NB4 (cell line): ENCODE data around the gene ARMC9.

ENCODE experiments used
- MYC ChIP-seq: IDR thresholded peaks from 2 replicates; pipeline ENCODE4 v1.6.1; 2011; ENCODE audit warnings: low read depth, low read length
- TF ChIP-seq, protein P1 (sequence below): IDR thresholded peaks from one replicate; pipeline ENCODE4 v1.5.1; 2012; ENCODE audit warnings: low read depth, low read length

DNA sequence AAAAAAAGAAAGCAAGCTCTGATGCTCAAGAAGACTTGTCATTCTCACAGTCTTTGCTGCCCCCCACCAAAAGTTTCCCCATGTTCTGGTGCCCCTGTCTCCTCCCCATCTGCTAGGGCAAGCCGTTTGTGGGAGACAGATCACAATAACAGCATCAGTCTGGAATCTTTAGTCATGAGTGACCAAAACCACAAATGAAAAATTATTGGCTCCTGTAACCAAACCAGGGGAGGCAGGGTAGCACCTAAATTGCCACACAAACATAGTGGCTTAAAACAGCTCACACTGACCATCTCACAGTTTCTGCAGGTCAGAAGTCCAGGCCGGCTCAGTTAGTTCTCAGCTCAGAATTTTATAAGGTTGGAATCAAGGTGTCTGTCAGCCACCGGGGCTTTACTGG, 188.0 kb downstream of the ARMC9 start:
- no peak for TF ChIP-seq MYC
- TF ChIP-seq, protein P1, sequence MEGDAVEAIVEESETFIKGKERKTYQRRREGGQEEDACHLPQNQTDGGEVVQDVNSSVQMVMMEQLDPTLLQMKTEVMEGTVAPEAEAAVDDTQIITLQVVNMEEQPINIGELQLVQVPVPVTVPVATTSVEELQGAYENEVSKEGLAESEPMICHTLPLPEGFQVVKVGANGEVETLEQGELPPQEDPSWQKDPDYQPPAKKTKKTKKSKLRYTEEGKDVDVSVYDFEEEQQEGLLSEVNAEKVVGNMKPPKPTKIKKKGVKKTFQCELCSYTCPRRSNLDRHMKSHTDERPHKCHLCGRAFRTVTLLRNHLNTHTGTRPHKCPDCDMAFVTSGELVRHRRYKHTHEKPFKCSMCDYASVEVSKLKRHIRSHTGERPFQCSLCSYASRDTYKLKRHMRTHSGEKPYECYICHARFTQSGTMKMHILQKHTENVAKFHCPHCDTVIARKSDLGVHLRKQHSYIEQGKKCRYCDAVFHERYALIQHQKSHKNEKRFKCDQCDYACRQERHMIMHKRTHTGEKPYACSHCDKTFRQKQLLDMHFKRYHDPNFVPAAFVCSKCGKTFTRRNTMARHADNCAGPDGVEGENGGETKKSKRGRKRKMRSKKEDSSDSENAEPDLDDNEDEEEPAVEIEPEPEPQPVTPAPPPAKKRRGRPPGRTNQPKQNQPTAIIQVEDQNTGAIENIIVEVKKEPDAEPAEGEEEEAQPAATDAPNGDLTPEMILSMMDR: no peak
